Breast epithelium (tissue), 4 donors: ENCODE measurements around the gene DAPK1. TPM values are rescaled to one million over a fixed set of nuclear protein-coding genes. Genes with fewer than 3 reads are reported as not detected.
"Not testable (repeated sequence)": the region's sequence is repeated elsewhere in the genome, so short reads cannot be mapped to it uniquely, and the experiment has no call there.

ENCODE experiments used
- DNase-seq, 2 donors: peaks; one replicate each; pipeline ENCODE4 v3.0.0-alpha.2; 2019; ENCODE audit warnings: low spot score in 2 of 2
- H3K27ac ChIP-seq, 2 donors: fragments of 200-600 bp; sonication (generic) in 1 of 2; one replicate each; pipeline ENCODE4 v1.5.1; 2016 to 2019; ENCODE audit warnings: mild to moderate bottlenecking in 1 of 2
- H3K27me3 ChIP-seq, 2 donors: fragments of 200-600 bp; sonication (generic) in 1 of 2; one replicate each; pipeline versions ENCODE4 v1.5.1 to v1.6.0; 2017 to 2019; ENCODE audit warnings: control low read depth in 1 of 2, mild to moderate bottlenecking in 1 of 2
- H3K36me3 ChIP-seq: fragments of 200-600 bp; one replicate; pipeline ENCODE4 v1.5.1; 2019
- H3K4me1 ChIP-seq, 2 donors: fragments of 200-600 bp; sonication (generic); one replicate each; pipeline ENCODE4 v1.5.1; 2016 to 2019; ENCODE audit warnings: control low read depth in 1 of 2
- H3K4me3 ChIP-seq, 3 donors: fragments of 200-600 bp; sonication (generic); 1 replicate in 2 of 3; 2 replicates in 1 of 3; pipeline ENCODE4 v1.5.1; 2016 to 2019; ENCODE audit warnings: mild to moderate bottlenecking in 3 of 3, moderate library complexity in 2 of 3
- H3K9me3 ChIP-seq, 2 donors: fragments of 200-600 bp; sonication (generic) in 1 of 2; one replicate each; pipeline ENCODE4 v1.5.1; 2016 to 2019; ENCODE audit warnings: control low read depth in 1 of 2
- POLR2A ChIP-seq: fragments of 450-650 bp; IDR thresholded peaks from one replicate; pipeline ENCODE4 v1.6.1; 2016; ENCODE audit warnings: antibody characterized with exemption, mild to moderate bottlenecking, moderate library complexity
- POLR2AphosphoS5 ChIP-seq, 3 donors: sonication (generic); formaldehyde crosslinking; IDR thresholded peaks; one replicate each; pipeline ENCODE4 v1.6.1; 2017; ENCODE audit warnings: antibody characterized with exemption in 3 of 3
- intact Hi-C: fragments of 100-400 bp; cut with DNase I; formaldehyde crosslinking; loops from one replicate; pipeline ENCODE4 v1.15.1; 2023; ENCODE audit warnings: low total_unique reads
- total RNA-seq, 3 donors: library from RNA; depleted of rRNA; stranded (reverse); fragments of >200 nt; gene quantifications; one replicate each; pipeline ENCODE4 v1.1.0, GENCODE V29; 2016
- TF ChIP-seq, protein P1 (sequence below), 3 donors: fragments of 450-650 bp; IDR thresholded peaks; one replicate each; pipeline ENCODE4 v1.5.1; 2016 to 2017; ENCODE audit warnings: antibody characterized with exemption in 3 of 3, mild to moderate bottlenecking in 3 of 3, moderate library complexity in 3 of 3

Gene DAPK1
- total RNA-seq, 3 donors from 2014 or later = 14.7 to 42.6 (median 34.5) TPM

DNA sequence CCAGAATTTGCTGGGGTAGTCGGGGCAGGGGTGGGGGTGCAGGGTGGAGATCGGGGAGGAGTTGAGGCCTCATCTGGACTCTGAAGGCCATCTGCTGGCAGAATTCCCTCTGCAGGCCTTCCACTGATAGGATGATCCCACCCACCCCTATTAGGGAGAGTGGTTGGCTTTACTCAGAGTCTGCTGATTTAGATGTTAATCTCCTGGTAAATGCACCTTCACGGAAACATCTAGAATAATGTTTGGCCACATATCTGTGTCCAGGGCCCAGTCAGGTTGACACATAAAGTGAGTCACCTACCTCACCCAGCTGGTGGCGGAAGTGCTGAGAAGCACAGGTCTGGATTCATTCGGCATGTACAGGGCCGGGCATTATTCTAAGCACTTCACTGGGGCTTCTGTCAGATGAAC is 50.0 kb downstream of the DAPK1 start:
- no peak overlapping the region for H3K4me3 ChIP-seq
- DNase-seq = no peak
- no peaks in the 10 kb centered on the region for H3K9me3 ChIP-seq
- no peak overlapping the region for H3K27ac ChIP-seq
- no peaks in the 10 kb centered on the region for H3K36me3 ChIP-seq
- peaks cover 0 to 3% of the 10 kb centered on the region in 2 donors for H3K27me3 ChIP-seq
- TF ChIP-seq, protein P1, sequence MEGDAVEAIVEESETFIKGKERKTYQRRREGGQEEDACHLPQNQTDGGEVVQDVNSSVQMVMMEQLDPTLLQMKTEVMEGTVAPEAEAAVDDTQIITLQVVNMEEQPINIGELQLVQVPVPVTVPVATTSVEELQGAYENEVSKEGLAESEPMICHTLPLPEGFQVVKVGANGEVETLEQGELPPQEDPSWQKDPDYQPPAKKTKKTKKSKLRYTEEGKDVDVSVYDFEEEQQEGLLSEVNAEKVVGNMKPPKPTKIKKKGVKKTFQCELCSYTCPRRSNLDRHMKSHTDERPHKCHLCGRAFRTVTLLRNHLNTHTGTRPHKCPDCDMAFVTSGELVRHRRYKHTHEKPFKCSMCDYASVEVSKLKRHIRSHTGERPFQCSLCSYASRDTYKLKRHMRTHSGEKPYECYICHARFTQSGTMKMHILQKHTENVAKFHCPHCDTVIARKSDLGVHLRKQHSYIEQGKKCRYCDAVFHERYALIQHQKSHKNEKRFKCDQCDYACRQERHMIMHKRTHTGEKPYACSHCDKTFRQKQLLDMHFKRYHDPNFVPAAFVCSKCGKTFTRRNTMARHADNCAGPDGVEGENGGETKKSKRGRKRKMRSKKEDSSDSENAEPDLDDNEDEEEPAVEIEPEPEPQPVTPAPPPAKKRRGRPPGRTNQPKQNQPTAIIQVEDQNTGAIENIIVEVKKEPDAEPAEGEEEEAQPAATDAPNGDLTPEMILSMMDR (IDR thresholded peaks at IDR 0.05) = no peak
- TF ChIP-seq POLR2A = no peak
- TF ChIP-seq POLR2AphosphoS5 (IDR thresholded peaks at IDR 0.05) = no peak
- H3K4me1 ChIP-seq = no peaks in the 10 kb centered on the region
- intact Hi-C loops = no loop called here

DNA sequence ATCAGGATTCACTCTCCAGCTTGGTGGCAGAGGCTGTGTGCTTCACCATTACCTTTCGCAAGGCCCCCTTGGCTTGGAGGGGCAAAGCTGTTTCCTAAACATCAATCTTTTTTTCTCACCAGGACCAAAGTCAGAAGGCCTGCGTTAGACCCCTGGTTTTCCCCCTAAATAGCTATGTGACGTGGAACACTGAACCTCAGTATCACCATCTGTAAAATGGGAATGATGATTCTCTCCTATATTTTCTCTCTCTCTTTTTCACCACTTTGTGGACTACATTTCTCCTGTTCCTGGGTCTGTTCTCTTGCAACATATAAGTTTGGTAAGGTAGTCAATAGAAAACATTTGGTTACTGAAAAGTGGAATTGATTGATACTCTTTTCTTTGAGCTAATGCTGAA is 50.5 kb downstream of the DAPK1 start:
- DNase-seq = no peak
- no peaks in the 10 kb centered on the region for H3K36me3 ChIP-seq
- H3K27me3 ChIP-seq = peaks cover 0 to 3% of the 10 kb centered on the region in 2 donors
- no peak overlapping the region for H3K27ac ChIP-seq
- no peaks in the 10 kb centered on the region for H3K4me1 ChIP-seq
- intact Hi-C loops = no loop called here
- H3K4me3 ChIP-seq = no peak overlapping the region
- TF ChIP-seq, protein P1 (IDR thresholded peaks at IDR 0.05) = no peak
- TF ChIP-seq POLR2A (no peak), POLR2AphosphoS5 (IDR thresholded peaks at IDR 0.05) (no peak)
- H3K9me3 ChIP-seq = no peaks in the 10 kb centered on the region

DNA sequence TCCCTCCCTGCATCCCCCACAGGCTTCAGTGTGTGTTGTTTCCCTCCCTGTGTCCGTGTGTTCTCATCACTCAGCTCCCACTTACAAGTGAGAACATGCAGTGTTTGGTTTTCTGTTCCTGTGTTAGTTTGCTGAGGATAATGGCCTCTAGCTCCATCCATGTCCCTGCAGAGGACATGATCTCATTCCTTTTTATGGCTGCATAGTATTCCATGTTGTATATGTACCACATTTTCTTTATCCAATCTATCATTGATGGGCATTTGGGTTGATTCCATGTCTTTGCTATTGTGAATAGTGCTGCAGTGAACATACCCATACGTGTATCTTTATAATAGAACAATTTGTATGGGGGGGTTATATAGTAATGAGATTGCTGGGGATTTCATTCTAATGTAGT is 51.4 kb downstream of the DAPK1 start:
- DNase-seq, H3K36me3 ChIP-seq, H3K27ac ChIP-seq, H3K27me3 ChIP-seq, intact Hi-C loops, H3K4me3 ChIP-seq, H3K4me1 ChIP-seq, H3K9me3 ChIP-seq: not testable (repeated sequence)

DNA sequence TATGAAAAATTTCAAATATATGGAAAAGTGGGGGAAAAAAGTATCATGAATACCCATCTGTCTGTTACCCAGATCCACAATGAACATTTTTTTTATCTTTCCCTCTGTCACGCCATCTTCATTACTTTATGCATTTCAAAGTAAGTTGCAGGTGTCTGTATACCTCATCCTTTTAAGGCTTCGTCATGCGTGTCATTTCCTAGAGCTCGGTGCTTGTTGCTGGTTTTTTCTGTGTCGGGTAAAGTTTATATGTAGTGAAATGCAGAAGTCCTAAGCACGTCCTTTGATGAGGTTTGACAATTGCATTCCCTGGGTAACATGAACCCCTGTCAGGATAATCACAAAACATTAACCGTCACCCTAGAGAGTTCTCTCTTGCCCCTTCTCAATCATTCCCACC is 52.1 kb downstream of the DAPK1 start:
- Histone ChIP-seq H3K9me3 (no peaks in the 10 kb centered on the region), H3K36me3 (no peaks in the 10 kb centered on the region), H3K4me3 (no peak overlapping the region), H3K27ac (no peak overlapping the region), H3K27me3 (peaks cover 0 to 3% of the 10 kb centered on the region in 2 donors), H3K4me1 (no peaks in the 10 kb centered on the region)
- DNase-seq = no peak
- intact Hi-C loops = no loop called here
- TF ChIP-seq POLR2A = no peak
- TF ChIP-seq, protein P1 (IDR thresholded peaks at IDR 0.05) = no peak

DNA sequence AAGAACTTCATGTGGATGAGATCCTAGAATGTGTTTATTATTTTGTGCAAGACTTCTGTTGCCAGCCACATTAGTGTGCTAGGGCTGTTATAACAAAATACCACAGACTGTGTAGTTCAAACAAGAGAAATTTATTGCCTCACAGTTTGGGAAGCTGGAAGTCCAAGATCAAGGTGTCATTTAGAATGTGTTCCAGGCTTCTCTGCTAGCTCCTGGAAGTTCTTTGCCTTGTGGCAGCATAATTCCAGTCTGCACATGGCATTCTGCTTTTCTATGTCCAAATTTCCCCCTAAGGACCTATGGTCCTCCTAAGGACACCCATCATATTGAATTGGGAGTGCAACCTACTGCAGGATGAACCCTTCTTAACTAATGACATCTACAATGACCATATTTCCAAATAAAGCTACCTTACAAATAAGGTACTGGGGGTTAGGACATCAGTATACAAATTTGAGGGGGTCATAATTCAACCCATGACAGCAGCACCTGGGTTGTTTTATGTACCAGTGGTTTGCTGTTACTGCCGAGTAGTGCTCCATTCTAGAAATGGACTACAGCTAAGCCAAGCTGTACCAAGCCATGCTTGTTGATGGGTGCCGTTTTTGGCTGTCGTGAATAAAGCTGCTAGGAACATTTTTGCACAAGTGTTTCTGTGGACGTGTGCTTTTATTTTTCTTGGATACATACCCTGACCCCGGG is 52.7 kb downstream of the DAPK1 start:
- Histone ChIP-seq H3K36me3 (no peaks in the 10 kb centered on the region), H3K4me3 (no peak overlapping the region), H3K27me3 (peaks cover 0 to 3% of the 10 kb centered on the region in 2 donors), H3K9me3 (no peaks in the 10 kb centered on the region), H3K4me1 (no peaks in the 10 kb centered on the region), H3K27ac (no peak overlapping the region)
- TF ChIP-seq POLR2A = no peak
- TF ChIP-seq, protein P1 (IDR thresholded peaks at IDR 0.05) = no peak
- no peak for TF ChIP-seq POLR2AphosphoS5 (IDR thresholded peaks at IDR 0.05)
- DNase-seq = no peak
- intact Hi-C loops = no loop called here
